Stimulated activated naive CD4-positive, alpha-beta T cell treated with Interleukin-2 at 50 U/mL for 16 hours (primary cell): ENCODE data around the gene WWC2.
"Not testable (repeated sequence)": the region's sequence is repeated elsewhere in the genome, so short reads cannot be mapped to it uniquely, and the experiment has no call there.

Source experiments
- DNase-seq: peaks from one replicate; lab custom pipeline; 2025; lab: John Stamatoyannopoulos, UW

WWC2 gene

GRCh38 chr4:183172881-183173280 lies 73.8 kb downstream of the WWC2 start:
- no peak for DNase-seq

- no peak for DNase-seq
These were observed 74.8 kb downstream of the WWC2 start for GRCh38 chr4:183173580-183174526.

GRCh38 chr4:183175631-183176232 lies 76.7 kb downstream of the WWC2 start:
- no peak for DNase-seq

GRCh38 chr4:183177001-183177400 lies 77.9 kb downstream of the WWC2 start:
- no peak for DNase-seq

- DNase-seq, result no peak
These were observed 79.1 kb downstream of the WWC2 start for GRCh38 chr4:183178201-183178600.

- no peak for DNase-seq
These were observed 81.0 kb downstream of the WWC2 start for GRCh38 chr4:183180096-183180495.

- DNase-seq, result no peak
These were observed 81.6 kb downstream of the WWC2 start for GRCh38 chr4:183180621-183181020.

- no peak for DNase-seq
These were observed 82.0 kb downstream of the WWC2 start for GRCh38 chr4:183181081-183181480.

GRCh38 chr4:183182873-183183725 lies 84.0 kb downstream of the WWC2 start:
- peak; percentile 64 for DNase-seq

- no peak for DNase-seq
These were observed 85.0 kb downstream of the WWC2 start for GRCh38 chr4:183183906-183184535.

GRCh38 chr4:183185018-183185417 lies 86.0 kb downstream of the WWC2 start:
- DNase-seq, result peak; percentile 1

GRCh38 chr4:183185559-183185958 lies 86.5 kb downstream of the WWC2 start:
- DNase-seq, result no peak

GRCh38 chr4:183186813-183187212 lies 87.8 kb downstream of the WWC2 start:
- DNase-seq, result no peak

- no peak for DNase-seq
These were observed 92.0 kb downstream of the WWC2 start for GRCh38 chr4:183190900-183191527.

GRCh38 chr4:183191630-183192029 lies 92.6 kb downstream of the WWC2 start:
- DNase-seq, result no peak

GRCh38 chr4:183192571-183192970 lies 93.5 kb downstream of the WWC2 start:
- DNase-seq, result no peak

GRCh38 chr4:183193730-183194338 lies 94.8 kb downstream of the WWC2 start:
- DNase-seq, result not testable (repeated sequence)

- DNase-seq, result no peak
These were observed 96.5 kb downstream of the WWC2 start for GRCh38 chr4:183195534-183195933.

GRCh38 chr4:183197140-183197539 lies 98.1 kb downstream of the WWC2 start:
- no peak for DNase-seq

- DNase-seq, result no peak
These were observed 101.4 kb downstream of the WWC2 start for GRCh38 chr4:183200453-183200852.

GRCh38 chr4:183201331-183201730 lies 102.3 kb downstream of the WWC2 start:
- DNase-seq, result no peak
